Keratinocyte (primary cell): ENCODE results near the gene ACAT2.

Experiments used
- CTCF ChIP-seq, 3 experiments: IDR thresholded peaks in 1 of 3; conservative IDR thresholded peaks in 1 of 3; optimal IDR thresholded peaks in 1 of 3; 2 replicates in 2 of 3; 3 replicates in 1 of 3; pipeline versions ENCODE3 to v1.5.1; 2011; ENCODE audit warnings: low read length in 3 of 3, mild to moderate bottlenecking in 3 of 3, moderate library complexity in 2 of 3, control low read depth in 1 of 3, inconsistent platforms in 1 of 3; ENCODE audit not compliant: insufficient read depth in 2 of 3; ENCODE audit errors: extremely low read depth in 1 of 3
- EZH2 ChIP-seq: IDR thresholded peaks from one replicate; pipeline ENCODE4 v1.6.1; 2012; ENCODE audit warnings: inconsistent platforms, mild to moderate bottlenecking, low read length, moderate library complexity

- no peak for TF ChIP-seq CTCF (optimal IDR thresholded peaks at IDR 0.05 in 1 of 3, IDR thresholded peaks at IDR 0.05 in 1 of 3, conservative IDR thresholded peaks at IDR 0.05 in 1 of 3; ENCODE audit: extremely low read depth in 1 of 3, insufficient read depth in 2 of 3, low read length in 3 of 3)
- no peak for TF ChIP-seq EZH2
Observed at GRCh38 chr6:159821726-159822125, 59.9 kb downstream of the ACAT2 start.
